GM19238 (cell line): ENCODE measurements around the gene ACTRT3.
"Not testable (repeated sequence)": the region's sequence is repeated elsewhere in the genome, so short reads cannot be mapped to it uniquely, and the experiment has no call there.

Experiments
- DNase-seq: peaks from one replicate; pipeline ENCODE4 v3.0.0; 2011; ENCODE audit warnings: low spot score; ENCODE audit not compliant: insufficient read length

Gene ACTRT3

GRCh38 chr3:169772897-169773816 is 3.8 kb upstream of the ACTRT3 start, which contains the start of gene MYNN:
Gene MYNN (plus strand): TSS chr3:169773396. CDS start chr3:169774296, 900 bp downstream.
- peak; percentile 66 for DNase-seq

DNA sequence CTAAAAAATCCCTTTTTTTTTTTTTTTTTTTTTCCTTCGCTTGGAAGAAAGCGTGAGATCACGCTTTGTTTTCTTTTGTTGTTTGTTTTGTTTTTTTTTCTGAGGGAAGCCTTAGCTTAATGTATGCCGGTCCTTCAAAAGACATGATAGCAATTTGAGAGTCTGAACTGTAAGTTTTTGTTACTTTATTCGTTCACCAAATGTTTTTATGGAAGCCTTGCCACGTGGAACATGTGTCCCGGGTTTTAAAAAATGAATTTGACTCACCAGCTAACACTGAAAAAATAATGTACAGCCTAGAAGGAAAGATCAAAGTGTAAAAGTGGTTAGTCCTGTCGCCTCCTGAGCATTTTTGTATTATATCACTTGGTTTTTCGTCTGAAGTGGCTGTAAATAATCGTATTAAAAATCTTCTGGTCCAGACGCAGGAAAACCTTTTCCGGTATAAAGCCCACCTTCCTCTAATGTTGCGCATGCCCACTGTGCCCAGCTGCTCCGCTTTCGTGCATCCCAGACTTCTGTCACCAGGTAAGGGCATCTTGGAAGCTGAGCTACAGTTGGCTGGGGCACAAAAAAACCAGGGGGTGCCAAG is 3.0 kb upstream of the ACTRT3 start:
- DNase-seq: no peak

- no peak for DNase-seq
Measured at GRCh38 chr3:169771497-169772304, 2.3 kb upstream of the ACTRT3 start.

GRCh38 chr3:169764882-169765612 is 4.3 kb downstream of the ACTRT3 start, which contains the start of gene TERC:
Gene TERC (minus strand): TSS chr3:169765060.
- DNase-seq: peak; percentile 67

DNA sequence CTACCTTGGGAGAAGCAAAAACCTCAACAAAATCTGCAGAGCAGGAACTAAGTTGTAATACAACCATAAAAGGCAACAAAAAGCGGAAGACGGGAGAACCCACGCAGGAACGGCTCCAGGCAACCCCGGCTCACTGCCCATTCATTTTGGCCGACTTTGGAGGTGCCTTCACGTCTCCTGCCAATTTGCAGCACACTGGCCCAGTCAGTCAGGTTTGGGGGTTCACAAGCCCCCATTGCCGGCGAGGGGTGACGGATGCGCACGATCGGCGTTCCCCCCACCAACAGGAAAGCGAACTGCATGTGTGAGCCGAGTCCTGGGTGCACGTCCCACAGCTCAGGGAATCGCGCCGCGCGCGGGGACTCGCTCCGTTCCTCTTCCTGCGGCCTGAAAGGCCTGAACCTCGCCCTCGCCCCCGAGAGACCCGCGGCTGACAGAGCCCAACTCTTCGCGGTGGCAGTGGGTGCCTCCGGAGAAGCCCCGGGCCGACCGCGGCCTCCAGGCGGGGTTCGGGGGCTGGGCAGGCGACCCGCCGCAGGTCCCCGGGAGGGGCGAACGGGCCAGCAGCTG is 5.0 kb downstream of the ACTRT3 start:
- DNase-seq: no peak

- no peak for DNase-seq
Measured at GRCh38 chr3:169760479-169760878, 8.9 kb downstream of the ACTRT3 start.

- DNase-seq: no peak
Measured at GRCh38 chr3:169759256-169759655, 10.1 kb downstream of the ACTRT3 start.

DNA sequence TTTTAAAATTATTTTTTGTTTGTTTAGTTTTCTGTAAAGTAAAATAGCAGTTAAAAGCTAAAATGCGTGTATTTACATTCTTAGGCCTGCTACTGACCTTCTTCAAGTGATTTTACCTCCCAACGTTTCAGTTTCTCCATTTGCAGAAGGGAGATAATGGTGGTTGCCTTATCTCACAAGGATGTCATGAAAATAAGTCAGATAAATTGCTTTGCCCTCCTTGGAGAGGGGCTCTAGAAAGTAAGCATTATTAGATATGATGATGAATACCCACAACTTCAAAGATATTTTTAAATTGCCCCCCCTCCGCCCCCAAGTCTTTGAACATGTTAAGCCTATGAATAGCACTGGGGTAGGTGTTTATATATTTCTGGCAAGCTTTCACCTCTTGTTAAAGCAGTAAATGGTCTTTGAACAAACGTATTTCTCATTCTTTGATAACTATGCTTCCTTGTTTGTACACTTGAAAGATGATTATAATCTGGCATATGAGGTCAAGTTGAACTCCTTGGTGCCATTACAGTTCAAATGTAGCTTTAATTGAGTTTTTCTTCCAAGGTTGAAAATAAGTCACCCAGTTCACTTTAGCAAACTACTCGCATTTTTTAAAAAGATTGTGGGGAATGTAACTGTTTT is 10.9 kb downstream of the ACTRT3 start:
- DNase-seq: no peak

DNA sequence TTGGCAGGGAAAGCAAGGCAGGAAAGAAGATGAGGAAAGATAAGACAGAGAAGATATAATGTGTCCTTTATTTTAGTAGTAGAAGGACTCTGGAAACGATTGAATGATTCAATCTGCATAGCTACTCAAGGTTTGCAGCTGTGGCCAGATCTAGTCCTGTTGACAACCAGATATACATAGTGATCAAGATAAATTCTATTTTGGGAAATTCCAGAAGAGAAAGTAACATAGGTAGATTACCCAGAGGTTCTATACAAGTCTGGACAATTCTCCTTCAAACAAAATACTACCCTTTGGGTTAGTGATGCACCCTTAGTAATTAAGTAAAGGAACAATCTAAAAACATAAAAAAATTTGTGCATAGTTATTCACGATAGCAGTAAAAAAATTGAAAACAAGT is 13.9 kb downstream of the ACTRT3 start:
- DNase-seq: no peak

DNA sequence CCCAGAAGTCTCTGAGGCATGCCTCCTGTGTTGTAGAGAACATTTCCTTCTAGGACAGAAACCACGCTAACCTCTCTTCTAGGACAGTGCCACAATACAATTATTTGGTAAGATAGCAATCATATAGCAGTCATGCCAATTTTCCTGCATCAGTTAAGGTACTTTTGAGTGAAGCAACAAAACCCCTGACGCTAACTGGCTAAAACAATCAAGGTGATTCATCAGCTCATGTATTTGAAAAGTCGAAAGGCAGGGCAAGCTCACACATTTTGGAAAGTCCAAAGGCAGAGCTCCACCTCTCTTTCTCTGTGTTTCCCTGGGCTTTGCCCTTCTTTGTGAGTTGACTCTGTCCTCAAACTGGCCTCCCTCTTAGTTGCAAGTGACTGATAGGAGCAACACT is 14.7 kb downstream of the ACTRT3 start:
- no peak for DNase-seq

- no peak for DNase-seq
Measured at GRCh38 chr3:169751875-169752274, 17.5 kb downstream of the ACTRT3 start.

GRCh38 chr3:169750665-169751064 is 18.7 kb downstream of the ACTRT3 start:
- DNase-seq: no peak

- no peak for DNase-seq
Measured at GRCh38 chr3:169748670-169749069, 20.7 kb downstream of the ACTRT3 start.

- DNase-seq: no peak
Measured at GRCh38 chr3:169746924-169747323, 22.4 kb downstream of the ACTRT3 start.

GRCh38 chr3:169744366-169745054 is 24.9 kb downstream of the ACTRT3 start:
- no peak for DNase-seq

- DNase-seq: no peak
Measured at GRCh38 chr3:169739067-169739466, 30.3 kb downstream of the ACTRT3 start.

GRCh38 chr3:169731857-169732256 is 37.5 kb downstream of the ACTRT3 start:
- not testable (repeated sequence) for DNase-seq

DNA sequence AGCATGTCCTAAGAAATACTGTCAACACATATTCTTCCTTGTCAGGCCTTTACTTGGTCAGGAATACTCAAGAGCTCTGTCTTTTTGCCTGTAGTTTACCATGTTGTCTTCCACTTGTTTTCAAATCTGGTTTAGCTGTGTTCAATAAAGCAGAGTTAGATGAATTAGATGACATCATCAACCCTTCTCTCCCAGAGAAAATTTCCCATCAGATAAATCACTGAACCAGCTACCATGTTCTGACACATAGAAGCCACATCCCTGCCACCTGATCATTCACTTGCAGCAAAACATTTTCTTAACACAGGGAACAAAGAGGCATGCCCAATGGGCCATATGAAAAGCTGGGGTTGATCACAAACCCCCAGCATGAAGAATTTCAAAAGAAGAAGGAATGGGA is 46.6 kb downstream of the ACTRT3 start:
- DNase-seq: no peak

GRCh38 chr3:169718415-169718814 is 50.9 kb downstream of the ACTRT3 start:
- not testable (repeated sequence) for DNase-seq
